ENCODE measurements around the gene SLC7A1.

GRCh38 chr13:29523199-29523961 lies 72.1 kb downstream of the SLC7A1 start:
- TF ChIP-seq CTCF (IDR thresholded peaks at IDR 0.05; ENCODE audit: insufficient read depth, low read depth, low read length) (no peak), EZH2 (IDR thresholded peaks at IDR 0.05; ENCODE audit: insufficient read depth, low read length) (no peak)
